HL-60/S4 (cell line): Measurements from ENCODE around the gene DOHH.

Experiments
- in situ Hi-C: fragments of 300-500 bp; cut with MboI; formaldehyde crosslinking; loops from 2 replicates; pipeline ENCODE4 v1.14.3; 2022; ENCODE audit warnings: low sequenced_read_pairs

Gene DOHH

DNA sequence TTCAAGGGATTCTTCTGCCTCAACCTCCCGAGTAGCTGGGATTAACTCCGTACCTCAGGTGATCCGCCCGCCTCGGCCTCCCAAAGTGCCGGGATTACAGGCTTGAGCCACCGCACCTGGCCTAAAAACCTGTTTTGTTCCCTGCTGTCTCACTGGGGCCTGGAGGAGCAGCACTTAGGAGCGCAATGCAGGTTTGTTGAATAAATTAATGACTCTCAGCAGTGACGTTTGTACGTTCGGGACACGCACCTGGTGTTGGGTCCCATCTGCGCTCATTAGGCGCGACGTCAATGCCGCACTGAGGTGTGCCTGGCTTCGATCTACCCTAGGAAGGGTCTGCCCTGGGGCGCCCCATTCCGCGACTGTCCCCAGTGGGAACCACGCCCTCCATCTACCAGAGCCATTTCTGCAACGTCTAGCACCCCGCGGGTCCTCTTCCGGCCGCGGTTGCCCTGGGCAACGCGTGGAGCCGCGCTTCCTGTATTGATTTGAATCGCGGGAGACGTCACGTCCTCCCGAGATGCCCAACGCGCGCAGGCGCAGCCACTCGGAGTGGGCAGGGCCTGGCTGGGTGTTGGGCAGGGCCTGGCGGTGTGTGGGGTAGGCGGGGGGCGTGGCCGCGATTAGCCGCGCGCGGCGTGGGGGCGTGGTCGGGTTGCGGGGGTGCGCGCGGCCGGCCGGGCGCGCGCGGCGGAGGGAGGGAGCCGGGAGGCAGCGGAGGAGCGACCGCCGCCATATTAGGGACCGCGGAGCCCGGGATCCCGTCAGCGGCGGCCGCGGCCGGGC, 5.3 kb upstream of the DOHH start, which contains the start of gene FZR1:
Gene FZR1 (plus strand): TSS at position 714 of the 786 bp plus-strand sequence. CDS start 16,679 bp downstream, outside the sequence.
- in situ Hi-C loops, result no loop called here

DNA sequence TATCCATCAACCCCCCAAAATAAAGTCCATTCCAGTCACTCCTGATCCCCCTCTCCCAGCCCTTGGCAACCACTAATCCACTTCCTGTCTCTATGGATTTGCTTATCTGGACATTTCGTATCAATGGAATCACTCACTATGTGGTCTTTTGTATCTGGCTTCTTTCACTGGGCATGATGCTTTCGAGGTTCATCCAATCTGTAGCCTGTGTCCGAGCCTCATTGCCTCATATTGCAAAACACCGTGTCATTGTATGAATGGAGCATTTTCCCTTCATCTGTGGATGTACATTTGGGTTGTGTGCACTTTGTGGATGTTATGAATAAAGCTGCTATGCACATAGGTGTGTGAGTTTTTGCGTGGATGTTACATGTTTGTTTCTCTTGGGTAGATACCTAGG, 4.3 kb upstream of the DOHH start:
- in situ Hi-C loops, result no loop called here

DNA sequence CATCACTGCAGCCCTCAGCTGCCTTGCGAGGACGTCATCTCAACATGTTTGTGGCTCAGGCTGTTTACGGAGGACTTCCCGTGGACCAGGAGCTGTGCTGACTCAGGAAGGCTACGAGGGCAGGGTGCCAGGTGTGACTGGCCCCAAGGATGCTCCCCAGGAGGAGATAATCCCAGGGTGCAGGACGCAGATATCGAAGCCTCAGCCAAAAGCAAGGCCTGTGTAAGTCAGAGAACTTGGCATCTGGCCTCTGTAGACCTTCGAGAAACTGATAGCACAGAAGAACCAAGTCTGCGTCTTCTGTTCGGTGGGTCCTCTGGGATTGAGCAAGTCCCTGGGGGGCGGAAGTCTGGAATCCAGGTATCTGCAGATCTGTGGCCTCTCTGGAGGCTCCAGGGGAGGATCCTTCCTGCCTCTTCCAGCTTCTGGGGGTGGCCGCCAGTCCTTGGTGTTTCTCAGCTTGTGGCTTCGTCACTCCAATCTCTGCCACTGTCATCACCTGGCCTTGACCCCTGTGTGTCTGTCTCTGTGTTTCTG, 2.6 kb upstream of the DOHH start:
- in situ Hi-C loops, result no loop called here

DNA sequence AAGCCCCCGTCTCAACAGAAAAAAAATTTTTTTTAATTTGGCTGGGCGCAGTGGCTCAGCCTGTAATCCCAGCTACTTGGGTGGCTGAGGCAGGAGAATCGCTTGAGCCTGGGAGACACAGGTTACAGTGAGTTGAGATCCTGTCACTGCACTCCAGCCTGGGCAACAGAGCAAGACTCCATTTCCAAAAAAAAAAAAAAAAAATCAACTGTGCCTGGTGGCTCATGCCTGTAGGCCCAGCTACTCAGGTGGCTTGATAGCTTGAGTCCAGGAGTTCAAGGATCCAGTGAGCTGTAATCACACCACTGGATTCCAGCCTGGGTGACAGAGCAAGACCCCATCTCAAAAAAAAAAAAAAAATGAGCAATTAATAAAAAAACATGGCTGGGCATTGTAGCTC, 1.3 kb upstream of the DOHH start:
- in situ Hi-C loops, result no loop called here

DNA sequence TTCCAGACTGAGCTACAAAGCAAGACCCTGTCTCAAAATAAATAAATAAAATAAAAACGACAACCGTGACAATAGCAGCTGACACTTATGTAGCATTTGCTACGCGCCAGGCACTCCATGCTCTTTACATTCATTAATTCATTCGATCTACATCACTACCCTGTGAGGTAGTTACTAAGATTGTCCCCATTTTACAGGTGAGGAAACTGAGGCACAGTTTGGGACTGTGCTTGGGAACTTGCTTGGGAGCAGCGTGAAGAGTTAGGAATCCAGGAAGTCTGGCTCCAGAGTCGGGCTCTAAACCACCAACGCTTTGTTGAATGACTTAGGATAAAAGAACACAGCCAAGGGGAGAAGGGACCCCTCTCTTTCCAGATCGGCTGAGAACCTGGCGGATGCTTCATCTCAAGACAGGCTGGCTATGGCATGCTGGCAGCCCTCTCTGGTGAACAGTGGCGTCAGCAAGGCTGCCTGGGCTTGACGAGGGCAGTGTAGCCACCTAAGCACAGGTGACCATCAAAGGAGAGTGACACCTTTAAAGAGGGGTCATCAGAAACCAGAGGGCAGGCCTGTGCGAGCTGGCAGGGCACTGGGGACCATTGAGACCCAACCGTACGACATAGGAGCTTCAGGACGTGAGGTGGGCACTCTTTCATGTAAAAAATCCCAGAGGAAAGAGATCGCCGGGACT, 591 bp downstream of the DOHH start:
- in situ Hi-C loops, result loop anchor here (25.0 kb wide), 1 partner anchor 538 kb away; no protein-coding TSS in a partner anchor

DNA sequence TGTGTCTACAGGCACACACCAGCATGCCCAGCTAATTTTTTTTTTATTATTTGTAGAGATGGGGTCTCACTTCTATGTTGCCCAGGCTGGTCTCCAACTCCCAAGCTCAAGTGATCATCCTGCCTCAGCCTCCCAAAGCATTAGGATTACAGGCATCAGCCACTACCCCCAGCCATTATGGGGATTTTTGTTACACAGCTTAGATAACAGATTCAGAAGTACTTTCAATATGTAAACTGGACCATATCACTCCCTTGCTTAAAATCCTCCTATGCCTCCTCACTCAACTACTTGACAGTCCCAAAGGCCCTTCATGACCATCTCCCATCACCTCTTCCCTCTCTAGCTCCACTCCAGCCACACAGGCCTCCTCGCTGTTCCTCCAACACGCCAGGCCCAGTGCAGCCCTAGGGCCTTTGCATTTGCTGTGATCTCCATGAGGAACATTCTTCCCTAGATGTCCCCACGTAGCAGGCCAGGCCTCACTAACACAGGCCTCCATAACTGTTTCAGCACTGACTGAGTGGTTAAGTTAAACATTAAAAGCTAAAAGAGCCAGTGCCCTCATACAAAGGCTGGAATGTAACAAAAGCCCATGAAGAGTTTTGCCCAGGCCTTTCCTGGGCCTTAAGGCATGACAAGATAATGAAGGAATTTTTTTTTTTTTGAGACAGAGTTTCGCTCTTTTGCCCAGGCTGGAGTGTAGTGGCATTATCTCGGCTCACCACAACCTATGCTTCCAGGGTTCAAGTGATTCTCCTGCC, 2.5 kb downstream of the DOHH start:
- in situ Hi-C loops, result loop anchor here (25.0 kb wide), 1 partner anchor 536 kb away; no protein-coding TSS in a partner anchor

DNA sequence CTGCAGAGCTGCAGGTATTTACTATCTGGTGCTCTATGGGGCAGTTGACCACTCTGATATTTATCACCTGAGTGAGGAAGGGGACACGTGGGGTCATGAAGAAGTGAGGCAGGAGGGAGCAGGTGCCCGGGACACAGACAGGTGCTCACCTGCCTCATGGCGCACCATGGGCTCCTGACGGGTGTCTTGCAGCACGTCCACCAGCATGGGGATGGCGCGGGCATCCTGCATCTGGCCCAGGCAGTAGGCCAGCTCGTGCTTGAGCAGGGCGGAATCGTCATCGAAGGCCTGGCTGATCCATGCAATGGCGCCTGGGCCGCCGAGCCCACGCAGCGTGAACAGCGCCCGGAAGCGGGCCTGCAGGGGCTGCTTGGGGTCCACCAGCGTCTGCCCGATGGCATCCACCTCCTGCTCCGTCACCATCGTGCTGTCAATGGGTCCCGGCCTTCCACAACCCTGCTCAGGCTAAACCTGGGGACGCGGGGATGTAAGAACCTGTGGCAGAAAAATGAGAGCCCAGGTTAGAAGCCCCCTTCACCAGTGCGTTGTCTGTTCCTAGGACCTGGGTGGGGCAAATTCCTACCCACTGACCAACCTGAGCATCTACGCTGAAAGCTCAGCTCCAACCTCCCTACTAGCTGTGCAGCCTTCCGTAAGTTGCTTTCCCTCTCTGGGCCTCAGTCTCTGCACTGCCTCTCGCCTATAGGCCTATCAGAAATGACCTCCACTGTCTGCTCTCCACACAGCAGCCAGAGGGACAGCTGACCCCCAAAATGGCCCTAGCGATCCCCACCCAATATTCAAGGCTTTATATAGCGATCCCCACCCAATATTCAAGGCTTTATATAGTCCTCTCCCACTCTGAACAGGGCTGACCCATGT, 3.8 kb downstream of the DOHH start:
- in situ Hi-C loops, result loop anchor here (25.0 kb wide), 1 partner anchor 534 kb away; no protein-coding TSS in a partner anchor

DNA sequence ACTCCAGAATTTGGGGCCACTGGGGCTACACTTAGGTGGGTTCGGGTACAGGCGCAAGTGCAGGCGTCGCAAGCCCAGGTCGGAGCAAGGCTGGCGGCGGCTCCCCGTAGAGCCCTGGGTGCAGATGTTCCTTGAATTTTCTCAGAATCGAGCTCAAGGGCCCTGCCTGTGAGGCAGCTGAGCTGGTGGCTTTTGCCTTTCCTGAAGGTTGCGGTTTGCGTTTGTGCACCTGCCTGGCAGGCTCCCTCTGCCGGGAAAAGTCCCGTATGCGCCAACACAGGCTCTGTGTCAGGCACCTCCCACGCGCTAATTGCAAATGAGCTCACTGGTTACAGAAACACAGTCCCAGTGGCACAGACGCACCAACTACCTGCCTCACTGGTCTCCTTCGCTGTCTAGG, 5.9 kb downstream of the DOHH start:
- in situ Hi-C loops, result loop anchor here (25.0 kb wide), 1 partner anchor 532 kb away; no protein-coding TSS in a partner anchor

DNA sequence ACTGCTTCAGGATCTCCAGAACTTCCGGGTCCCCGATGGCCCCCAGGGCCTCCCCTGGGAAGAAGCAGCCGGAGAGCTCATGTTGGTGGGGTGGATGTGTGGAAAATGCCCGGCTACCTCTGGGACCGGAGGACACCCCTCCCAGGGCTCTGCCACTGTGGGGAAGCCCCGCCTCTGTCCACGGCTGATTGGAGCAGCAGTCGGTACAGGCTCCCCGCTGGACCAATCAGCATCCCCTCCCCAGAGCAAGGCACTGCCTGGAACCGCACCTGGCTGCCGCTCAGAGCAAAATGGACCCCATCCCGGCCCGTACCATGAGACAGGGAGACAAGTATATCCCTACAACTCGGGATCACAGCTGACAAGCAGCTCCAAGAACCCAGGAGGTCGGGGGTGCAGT, 6.4 kb downstream of the DOHH start:
- in situ Hi-C loops, result loop anchor here (25.0 kb wide), 1 partner anchor 532 kb away; no protein-coding TSS in a partner anchor

DNA sequence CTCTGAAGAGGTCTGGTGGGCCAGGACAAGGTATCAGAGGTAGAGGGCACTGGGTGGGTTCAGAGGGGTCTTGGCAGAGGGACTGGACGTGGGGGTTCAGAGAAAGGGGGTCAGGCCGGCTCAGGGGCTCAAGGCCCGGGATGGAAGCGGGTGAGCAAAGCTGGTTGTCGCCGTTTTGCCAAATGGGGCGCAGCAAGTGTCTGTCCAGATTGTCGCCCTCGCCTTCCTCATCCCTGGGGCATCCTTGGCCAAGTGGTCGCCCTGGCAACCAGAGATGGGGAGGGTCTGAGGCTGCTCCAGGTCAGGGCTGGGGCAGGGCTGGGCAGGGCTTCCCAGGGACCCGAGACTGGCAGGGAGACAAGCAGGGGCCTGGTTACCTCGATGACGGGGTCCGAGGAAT, 6.8 kb downstream of the DOHH start:
- in situ Hi-C loops, result loop anchor here (25.0 kb wide), 1 partner anchor 531 kb away; no protein-coding TSS in a partner anchor

DNA sequence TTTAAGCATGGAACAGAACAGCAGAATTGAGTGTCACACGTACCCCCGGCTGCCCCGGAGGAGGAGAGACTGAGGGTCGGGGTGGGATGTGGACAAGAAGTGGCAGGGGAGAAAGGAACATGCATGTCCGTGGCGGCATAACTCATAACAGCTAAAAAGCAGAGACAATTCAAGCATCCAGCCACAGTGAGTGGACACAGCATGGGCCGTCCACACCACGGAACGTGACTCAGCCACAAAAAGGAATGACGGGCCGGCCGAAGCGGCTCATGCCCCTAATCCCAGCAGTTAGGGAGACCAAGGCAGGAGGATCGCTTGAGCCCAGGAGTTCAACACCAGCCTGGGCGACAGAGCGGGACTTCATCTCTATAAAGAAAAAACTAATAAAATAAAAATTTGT, 7.6 kb downstream of the DOHH start:
- in situ Hi-C loops, result loop anchor here (25.0 kb wide), 1 partner anchor 531 kb away; no protein-coding TSS in a partner anchor

DNA sequence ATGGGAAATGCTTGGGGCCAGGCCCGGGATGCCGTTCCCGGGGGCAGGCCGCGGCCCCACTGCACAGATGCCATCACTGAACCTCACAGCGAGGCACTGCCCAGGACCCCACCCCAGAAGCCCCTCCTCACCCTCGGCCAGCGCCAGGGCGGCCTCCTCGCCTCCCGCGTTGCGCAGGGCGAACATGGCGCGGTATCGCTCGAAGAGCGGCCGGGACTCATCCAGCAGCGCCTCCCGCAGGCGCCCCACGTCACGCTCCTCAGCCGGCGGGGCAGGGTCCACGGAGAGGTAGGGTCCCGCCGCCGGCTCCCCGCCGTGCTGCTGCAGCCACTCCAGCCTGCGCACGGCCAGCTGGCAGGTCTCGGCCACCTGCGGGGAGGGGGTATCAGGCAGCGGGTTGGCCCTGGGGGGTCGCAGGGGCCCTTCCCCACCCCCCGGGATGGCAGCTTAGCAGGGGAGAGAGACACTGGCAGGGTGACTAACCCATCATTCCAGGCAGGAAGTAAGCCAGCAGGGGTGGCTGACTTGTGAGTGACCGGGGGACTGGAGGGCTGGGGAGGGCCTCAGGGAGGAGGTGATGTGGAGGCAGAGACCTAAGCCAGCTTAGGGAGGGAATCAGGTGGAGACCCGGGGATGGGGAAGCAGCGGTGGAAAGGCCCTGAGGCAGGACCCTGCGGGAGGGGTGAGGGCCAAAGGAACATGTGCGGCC, 8.2 kb downstream of the DOHH start:
- in situ Hi-C loops, result loop anchor here (25.0 kb wide), 1 partner anchor 530 kb away; no protein-coding TSS in a partner anchor

DNA sequence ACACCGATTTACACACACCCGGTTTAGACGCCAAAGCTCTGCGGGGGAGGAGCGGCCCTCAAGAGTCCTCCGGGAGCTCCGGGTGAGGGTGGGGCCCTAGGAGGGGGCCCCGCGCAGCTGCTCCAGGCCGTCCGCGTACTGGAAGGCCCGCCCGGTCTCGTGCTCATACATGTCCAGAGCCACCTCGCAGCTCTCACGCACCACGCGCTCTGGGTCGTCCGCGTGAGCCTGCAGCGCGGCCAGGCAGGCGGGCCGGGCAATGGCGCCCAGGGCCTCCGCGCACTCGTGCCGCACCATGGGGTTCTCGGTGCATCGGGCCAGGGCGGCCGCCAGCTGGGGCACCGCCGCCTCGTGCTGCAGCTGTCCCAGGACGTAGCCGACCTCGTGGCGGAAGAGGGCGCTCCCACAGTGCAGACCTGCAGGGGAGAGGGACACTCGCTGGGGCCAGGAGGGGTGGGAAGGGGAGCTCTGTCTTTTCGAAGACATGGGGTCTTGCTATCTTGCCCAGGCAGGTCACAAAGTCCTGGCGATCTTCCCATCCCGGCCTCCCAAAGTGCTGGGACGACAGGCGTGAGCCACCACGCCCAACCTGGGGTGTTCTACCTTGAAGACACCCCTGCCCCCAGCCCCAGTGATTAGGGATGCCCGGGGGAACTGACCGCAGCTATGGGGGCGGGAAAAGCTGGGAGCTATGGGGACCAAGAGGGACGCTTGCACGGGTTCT, 8.9 kb downstream of the DOHH start:
- in situ Hi-C loops, result loop anchor here (25.0 kb wide), 1 partner anchor 529 kb away; no protein-coding TSS in a partner anchor

DNA sequence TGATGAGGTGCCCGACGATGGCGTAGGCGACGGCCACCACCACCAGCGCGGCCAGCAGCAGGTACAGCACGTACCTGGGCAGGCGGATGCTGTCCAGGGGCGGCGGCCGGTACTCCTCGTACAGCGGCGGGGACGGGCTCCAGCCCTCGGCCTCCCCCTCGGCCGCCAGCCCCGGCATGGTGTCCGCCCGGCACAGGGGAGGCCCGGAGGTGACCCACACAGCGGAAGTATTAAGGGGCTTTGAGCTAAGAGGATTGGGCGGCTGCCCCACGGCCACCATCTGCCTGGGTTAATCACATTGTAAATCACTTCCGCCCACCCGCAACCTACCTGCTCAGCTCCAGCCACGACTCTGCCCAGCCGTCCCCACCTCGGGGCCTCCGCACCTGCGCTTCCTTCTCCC, 17.2 kb downstream of the DOHH start, which contains the start of gene SMIM44:
Gene SMIM44 (minus strand): TSS at position 216 of the 403 bp plus-strand sequence. CDS start 38 bp downstream, at position 178.
- in situ Hi-C loops, result loop anchor here (25.0 kb wide), 1 partner anchor 521 kb away; no protein-coding TSS in a partner anchor

DNA sequence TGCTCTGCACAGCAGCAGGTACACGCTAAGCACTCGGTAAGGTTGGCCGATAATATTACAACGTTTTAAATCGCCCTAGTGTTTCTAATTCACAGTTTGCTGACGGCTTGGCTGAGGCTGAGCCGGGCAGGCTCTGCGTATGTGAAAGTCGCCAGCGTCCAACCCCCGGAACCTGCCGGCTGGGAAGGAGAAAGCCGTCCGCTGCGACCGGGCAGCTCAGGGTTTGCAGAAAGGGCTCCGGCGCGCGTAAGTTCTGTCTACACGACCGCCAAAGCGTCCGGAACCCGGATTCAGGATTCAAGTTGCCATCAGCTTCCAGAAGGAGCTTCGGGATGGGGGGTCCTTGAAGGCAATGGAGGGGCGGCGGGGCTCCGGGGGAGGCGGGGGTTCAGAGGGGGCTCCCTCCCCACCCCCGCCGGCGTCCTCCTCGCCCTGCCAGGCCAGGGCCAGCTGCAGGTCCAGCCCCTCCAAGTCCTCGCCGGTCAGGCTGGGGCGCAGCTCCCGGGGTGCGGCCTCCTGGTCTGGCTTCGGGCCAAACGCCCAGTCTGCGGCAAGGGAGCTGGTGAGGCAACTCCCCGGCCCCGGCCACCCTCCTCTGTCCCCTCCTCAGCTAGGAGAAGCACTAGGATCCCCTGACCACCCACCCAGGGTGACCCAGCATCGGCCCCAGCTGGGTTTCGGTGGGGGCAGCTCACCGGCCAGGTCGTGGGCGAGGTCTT, 17.8 kb downstream of the DOHH start:
- in situ Hi-C loops, result loop anchor here (25.0 kb wide), 1 partner anchor 520 kb away; no protein-coding TSS in a partner anchor

DNA sequence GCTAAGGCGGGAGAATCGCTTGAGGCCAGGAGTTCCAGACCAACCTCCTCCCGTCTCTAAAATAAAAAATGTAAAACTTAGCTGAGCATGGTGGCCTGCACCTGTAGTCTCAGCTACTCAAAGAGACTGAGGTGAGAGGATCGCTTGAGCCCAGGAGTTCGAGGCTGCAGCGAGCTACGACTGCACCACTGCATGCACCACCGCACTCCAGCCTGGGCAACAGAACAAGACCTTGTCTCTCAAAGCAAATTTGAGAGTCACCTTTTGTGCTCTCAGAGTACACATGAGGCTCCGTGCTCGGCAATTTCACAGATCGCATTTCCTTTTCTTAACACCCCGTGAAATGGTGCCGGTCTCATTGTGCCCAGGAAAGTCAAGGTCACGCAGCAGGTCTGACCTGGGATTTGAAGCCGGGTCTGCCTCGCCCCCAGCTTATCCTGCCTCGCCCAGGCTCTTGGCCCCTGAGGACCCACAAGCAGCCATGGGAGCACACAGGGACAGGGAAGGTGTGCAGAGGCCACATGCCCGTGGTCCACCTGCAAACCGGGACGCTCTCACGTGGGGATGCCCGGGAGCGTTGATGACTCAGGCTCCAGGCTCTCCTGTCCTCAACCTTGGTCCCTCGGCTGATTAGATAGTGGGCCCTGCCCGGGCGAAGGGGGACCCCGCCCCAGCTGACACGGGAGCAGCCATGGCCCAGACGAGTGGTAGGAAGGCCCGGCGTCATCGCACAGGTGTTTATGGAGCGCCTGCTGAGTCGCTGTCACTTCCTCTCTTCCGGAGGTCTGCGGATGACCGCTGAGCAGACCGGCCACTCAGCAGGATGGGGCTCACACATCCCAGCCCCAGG, 19.0 kb downstream of the DOHH start:
- in situ Hi-C loops, result loop anchor here (25.0 kb wide), 1 partner anchor 519 kb away; no protein-coding TSS in a partner anchor
